Panc1 (cell line): ENCODE data around the gene NAA40. TPM values are rescaled to one million over a fixed set of nuclear protein-coding genes. Genes with fewer than 3 reads are reported as not detected.

Experiments
- ATAC-seq: fragments of 200-7000 bp; cut with Tn5 transposase; 2 replicates; pipeline ENCODE4 v1.9.1; 2020; ENCODE audit warnings: mild to moderate bottlenecking, moderate library complexity
- BruUV-seq: library from RNA; stranded (reverse); fragments of 400-500 nt; replicated peaks from 2 replicates; lab custom pipeline; 2021; lab: Mats Ljungman, UMichigan
- CTCF ChIA-PET: fragments of 300-600 bp; sonication (Branson Sonifier 250); formaldehyde crosslinking; loops from one replicate; lab custom pipeline; 2022; ENCODE audit warnings: antibody characterized with exemption; lab: Charles Lee
- POLR2A ChIA-PET: fragments of 300-600 bp; sonication (Branson Sonifier 250); formaldehyde crosslinking; loops from one replicate; lab custom pipeline; 2022; ENCODE audit warnings: antibody characterized with exemption; lab: Charles Lee
- DNase-seq: peaks from one replicate; pipeline ENCODE4 v3.0.0-alpha.2; 2010; ENCODE audit warnings: low read depth, low spot score
- H3K27ac ChIP-seq: 2 replicates; pipeline ENCODE4 v1.5.1; 2011; ENCODE audit warnings: mild to moderate bottlenecking, low read length, inconsistent platforms
- H3K27me3 ChIP-seq: fragments of 200-500 bp; sonication (Bioruptor generic); 2 replicates; pipeline ENCODE4 v1.6.0; 2014; ENCODE audit warnings: low read length, inconsistent platforms; ENCODE audit not compliant: control insufficient read depth, insufficient read depth
- H3K36me3 ChIP-seq: fragments of 200-500 bp; sonication (Bioruptor generic); 2 replicates; pipeline ENCODE4 v1.5.1; 2014; ENCODE audit warnings: inconsistent platforms, mild to moderate bottlenecking, low read length, moderate library complexity; ENCODE audit not compliant: control insufficient read depth, insufficient read depth
- H3K4me1 ChIP-seq: 2 replicates; pipeline ENCODE4 v1.5.1; 2011; ENCODE audit warnings: inconsistent platforms, mild to moderate bottlenecking, low read length, moderate library complexity; ENCODE audit not compliant: control insufficient read depth, insufficient read depth
- H3K4me3 ChIP-seq, 2 experiments: 2 replicates each; pipeline ENCODE4 v1.5.1; 2011 to 2012; ENCODE audit warnings: low read depth in 2 of 2, low read length in 2 of 2, mild to moderate bottlenecking in 2 of 2, inconsistent platforms in 1 of 2, moderate library complexity in 1 of 2
- H3K9me3 ChIP-seq: fragments of 200-500 bp; sonication (Bioruptor generic); 2 replicates; pipeline ENCODE4 v1.5.1; 2014; ENCODE audit warnings: low read depth, mild to moderate bottlenecking, inconsistent platforms, low read length, moderate library complexity; ENCODE audit not compliant: control insufficient read depth, insufficient read depth
- SIN3A ChIP-seq: IDR thresholded peaks from 2 replicates; pipeline ENCODE4 v1.6.1; 2012; ENCODE audit warnings: low read depth, mild to moderate bottlenecking, low read length, moderate library complexity, borderline replicate concordance; ENCODE audit not compliant: insufficient read depth
- TCF7L2 ChIP-seq: IDR thresholded peaks from 2 replicates; pipeline ENCODE4 v1.6.1; 2011; ENCODE audit warnings: mild to moderate bottlenecking, low read depth, low read length, inconsistent platforms
- in situ Hi-C: cut with HindIII; loops from 2 replicates; pipeline ENCODE4 v1.10.0; 2016; ENCODE audit warnings: low sequenced_read_pairs, low pct_unique_long_range_greater_than_20kb
- intact Hi-C: fragments of 100-400 bp; cut with micrococcal nuclease; formaldehyde crosslinking; loops from one replicate; pipeline ENCODE4 v1.10.0; 2022; ENCODE audit not compliant: unreplicated experiment
- total RNA-seq: library from RNA; stranded (reverse); gene quantifications from one replicate; pipeline ENCODE4 v1.2.1, GENCODE V29; 2021; ENCODE audit not compliant: unreplicated experiment
- TF ChIP-seq, protein P1 (sequence below), 2 experiments: IDR thresholded peaks; 2 replicates each; pipeline ENCODE4 v1.6.1; 2011 to 2012; ENCODE audit warnings: low read depth in 2 of 2, control low read depth in 1 of 2, low read length in 1 of 2, mild to moderate bottlenecking in 1 of 2, moderate library complexity in 1 of 2; ENCODE audit not compliant: insufficient read depth in 1 of 2
- TF ChIP-seq, protein P2 (sequence below): fragments of 450-650 bp; IDR thresholded peaks from 2 replicates; pipeline ENCODE4 v1.5.1; 2017; ENCODE audit warnings: mild to moderate bottlenecking

NAA40 gene
- total RNA-seq, 1 experiment from 2014 or later, result 43.2 TPM

DNA sequence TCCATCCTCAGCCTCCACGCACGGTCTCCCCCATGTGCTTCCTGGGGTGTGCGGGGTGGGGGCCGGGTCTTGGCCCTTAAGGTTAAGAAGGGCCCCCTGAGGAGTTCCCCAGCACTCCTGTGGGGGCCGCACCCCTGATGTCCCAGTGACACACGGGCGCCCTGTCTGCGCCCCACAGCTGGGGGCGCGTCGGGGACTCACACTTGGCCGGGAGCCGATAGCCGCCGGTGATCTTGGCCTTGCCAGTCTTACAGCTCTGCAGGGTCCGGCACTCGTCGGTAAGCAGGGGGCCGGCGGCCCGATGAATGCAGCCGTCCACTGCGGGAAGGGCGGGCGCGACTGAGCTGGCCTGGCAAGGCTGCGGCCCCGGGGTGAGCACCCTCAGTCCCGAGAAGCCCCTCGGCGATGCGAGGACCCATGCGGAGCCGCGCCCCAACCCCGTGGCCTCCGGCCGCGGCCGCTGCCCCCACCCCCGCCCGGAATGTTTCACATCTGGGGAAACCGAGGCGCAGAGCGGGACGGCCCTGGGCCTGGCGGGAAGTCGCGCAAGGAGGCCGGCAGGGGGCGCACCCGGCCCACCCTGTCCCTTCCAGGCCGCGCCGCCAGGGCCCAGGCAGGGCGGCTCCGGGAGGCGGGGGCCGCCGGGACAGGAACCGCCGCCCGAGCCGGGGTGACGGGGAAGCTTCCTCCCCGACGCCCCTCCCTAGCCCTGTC, 61.4 kb downstream of the NAA40 start:
- POLR2A ChIA-PET, result no interaction called here
- peaks cover 50% of the 10 kb centered on the region for H3K4me1 ChIP-seq
- no peak overlapping the region for H3K4me3 ChIP-seq
- ATAC-seq (no peak), DNase-seq (no peak)
- H3K27ac ChIP-seq, result no peak overlapping the region
- CTCF ChIA-PET, result no interaction called here
- no peaks in the 10 kb centered on the region for H3K36me3 ChIP-seq
- TF ChIP-seq, protein P1, sequence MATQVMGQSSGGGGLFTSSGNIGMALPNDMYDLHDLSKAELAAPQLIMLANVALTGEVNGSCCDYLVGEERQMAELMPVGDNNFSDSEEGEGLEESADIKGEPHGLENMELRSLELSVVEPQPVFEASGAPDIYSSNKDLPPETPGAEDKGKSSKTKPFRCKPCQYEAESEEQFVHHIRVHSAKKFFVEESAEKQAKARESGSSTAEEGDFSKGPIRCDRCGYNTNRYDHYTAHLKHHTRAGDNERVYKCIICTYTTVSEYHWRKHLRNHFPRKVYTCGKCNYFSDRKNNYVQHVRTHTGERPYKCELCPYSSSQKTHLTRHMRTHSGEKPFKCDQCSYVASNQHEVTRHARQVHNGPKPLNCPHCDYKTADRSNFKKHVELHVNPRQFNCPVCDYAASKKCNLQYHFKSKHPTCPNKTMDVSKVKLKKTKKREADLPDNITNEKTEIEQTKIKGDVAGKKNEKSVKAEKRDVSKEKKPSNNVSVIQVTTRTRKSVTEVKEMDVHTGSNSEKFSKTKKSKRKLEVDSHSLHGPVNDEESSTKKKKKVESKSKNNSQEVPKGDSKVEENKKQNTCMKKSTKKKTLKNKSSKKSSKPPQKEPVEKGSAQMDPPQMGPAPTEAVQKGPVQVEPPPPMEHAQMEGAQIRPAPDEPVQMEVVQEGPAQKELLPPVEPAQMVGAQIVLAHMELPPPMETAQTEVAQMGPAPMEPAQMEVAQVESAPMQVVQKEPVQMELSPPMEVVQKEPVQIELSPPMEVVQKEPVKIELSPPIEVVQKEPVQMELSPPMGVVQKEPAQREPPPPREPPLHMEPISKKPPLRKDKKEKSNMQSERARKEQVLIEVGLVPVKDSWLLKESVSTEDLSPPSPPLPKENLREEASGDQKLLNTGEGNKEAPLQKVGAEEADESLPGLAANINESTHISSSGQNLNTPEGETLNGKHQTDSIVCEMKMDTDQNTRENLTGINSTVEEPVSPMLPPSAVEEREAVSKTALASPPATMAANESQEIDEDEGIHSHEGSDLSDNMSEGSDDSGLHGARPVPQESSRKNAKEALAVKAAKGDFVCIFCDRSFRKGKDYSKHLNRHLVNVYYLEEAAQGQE (IDR thresholded peaks at IDR 0.05; ENCODE audit: insufficient read depth in 1 of 2, low read depth in 2 of 2, low read length in 1 of 2), result no peak
- TF ChIP-seq, protein P2, sequence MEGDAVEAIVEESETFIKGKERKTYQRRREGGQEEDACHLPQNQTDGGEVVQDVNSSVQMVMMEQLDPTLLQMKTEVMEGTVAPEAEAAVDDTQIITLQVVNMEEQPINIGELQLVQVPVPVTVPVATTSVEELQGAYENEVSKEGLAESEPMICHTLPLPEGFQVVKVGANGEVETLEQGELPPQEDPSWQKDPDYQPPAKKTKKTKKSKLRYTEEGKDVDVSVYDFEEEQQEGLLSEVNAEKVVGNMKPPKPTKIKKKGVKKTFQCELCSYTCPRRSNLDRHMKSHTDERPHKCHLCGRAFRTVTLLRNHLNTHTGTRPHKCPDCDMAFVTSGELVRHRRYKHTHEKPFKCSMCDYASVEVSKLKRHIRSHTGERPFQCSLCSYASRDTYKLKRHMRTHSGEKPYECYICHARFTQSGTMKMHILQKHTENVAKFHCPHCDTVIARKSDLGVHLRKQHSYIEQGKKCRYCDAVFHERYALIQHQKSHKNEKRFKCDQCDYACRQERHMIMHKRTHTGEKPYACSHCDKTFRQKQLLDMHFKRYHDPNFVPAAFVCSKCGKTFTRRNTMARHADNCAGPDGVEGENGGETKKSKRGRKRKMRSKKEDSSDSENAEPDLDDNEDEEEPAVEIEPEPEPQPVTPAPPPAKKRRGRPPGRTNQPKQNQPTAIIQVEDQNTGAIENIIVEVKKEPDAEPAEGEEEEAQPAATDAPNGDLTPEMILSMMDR, result peak; percentile 73
- TF ChIP-seq TCF7L2, result no peak
- H3K9me3 ChIP-seq, result no peaks in the 10 kb centered on the region
- H3K27me3 ChIP-seq, result no peaks in the 10 kb centered on the region
- in situ Hi-C loops, result loop anchor here (10.0 kb wide), 1 partner anchor 75 kb away; no protein-coding TSS in a partner anchor
- intact Hi-C loops, result no loop called here
- BruUV-seq, result no TSS peak

DNA sequence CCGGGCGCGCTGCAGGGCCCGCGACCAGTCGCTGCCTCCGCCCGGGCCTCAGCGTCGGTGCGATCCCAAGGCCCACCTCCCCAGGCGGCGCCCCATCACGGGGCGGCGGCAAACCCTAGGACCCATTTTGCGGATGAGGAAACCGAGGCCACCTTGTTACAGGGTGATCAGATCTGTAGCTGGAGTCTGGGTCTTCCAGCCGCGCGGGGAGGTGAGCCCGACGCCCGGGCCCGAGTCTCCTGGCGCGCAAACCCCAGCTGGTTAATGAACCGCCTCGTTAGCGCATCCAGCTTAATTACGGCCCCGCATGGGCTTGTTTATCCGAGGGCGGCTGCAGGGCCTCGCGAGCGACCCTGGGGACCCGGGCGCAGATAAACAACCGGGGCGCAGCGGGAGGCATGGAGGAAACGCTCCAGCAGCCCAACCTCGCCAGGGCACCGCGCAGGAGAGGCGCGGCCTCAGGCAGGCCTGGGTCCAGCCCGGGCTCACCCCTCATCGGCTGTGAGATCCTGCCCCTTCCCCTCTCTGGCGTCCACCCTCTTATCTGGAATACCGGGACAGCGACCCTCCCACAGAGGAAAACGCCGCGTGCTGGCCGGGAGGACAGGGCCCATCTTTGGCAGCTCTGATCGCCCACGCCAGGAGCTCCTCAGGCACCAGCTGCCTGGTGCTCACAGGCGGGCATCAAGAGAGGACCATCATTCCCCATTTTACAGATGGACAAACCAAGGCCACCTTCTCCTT, 62.1 kb downstream of the NAA40 start:
- DNase-seq, result no peak
- intact Hi-C loops (no loop called here), in situ Hi-C loops (loop anchor here (10.0 kb wide), 1 partner anchor 74 kb away; no protein-coding TSS in a partner anchor)
- Histone ChIP-seq H3K4me3 (no peak overlapping the region), H3K4me1 (peaks cover 55% of the 10 kb centered on the region), H3K27me3 (no peaks in the 10 kb centered on the region), H3K9me3 (no peaks in the 10 kb centered on the region), H3K36me3 (no peaks in the 10 kb centered on the region), H3K27ac (no peak overlapping the region)
- no TSS peak for BruUV-seq
- ATAC-seq, result no peak
- CTCF ChIA-PET, result no interaction called here
- no peak for TF ChIP-seq SIN3A
- TF ChIP-seq, protein P2, result peak; percentile 32; the same call in 1 of the 2 replicates
- POLR2A ChIA-PET, result no interaction called here
